HepG2 (cell line): Measurements from ENCODE around the gene NANOG. TPM values are rescaled to one million over a fixed set of nuclear protein-coding genes. Genes with fewer than 3 reads are reported as not detected.
"Not testable (repeated sequence)": the region's sequence is repeated elsewhere in the genome, so short reads cannot be mapped to it uniquely, and the experiment has no call there.

Source experiments
- ATAC-seq: fragments of 200-7000 bp; cut with Tn5 transposase; 3 replicates; pipeline ENCODE4 v1.9.1; 2020; ENCODE audit warnings: mild to moderate bottlenecking, moderate library complexity
- BruUV-seq: library from RNA; stranded (reverse); fragments of 400-500 nt; replicated peaks from 2 replicates; lab custom pipeline; 2021; lab: Mats Ljungman, UMichigan
- CTCF ChIA-PET: fragments of 300-600 bp; formaldehyde crosslinking; extraction: SDS; loops from one replicate; lab custom pipeline; 2021; ENCODE audit warnings: low total read pairs, inconsistent platforms, low intra/inter-chr PET ratio; lab: Yijun Ruan, JAX
- POLR2A ChIA-PET: fragments of 350-600 bp; sonication (Branson Sonifier 250); formaldehyde crosslinking; loops from one replicate; lab custom pipeline; 2020; ENCODE audit warnings: antibody characterized with exemption, inconsistent platforms; lab: Yijun Ruan, JAX
- DNase-seq: peaks from one replicate; pipeline ENCODE4 v3.0.0-alpha.2; 2015; ENCODE audit warnings: low spot score
- FAIRE-seq: peaks from 3 replicates; lab custom pipeline; 2011; peaks lifted over from hg19 to GRCh38; lab: Jason Lieb, UNC
- H2AFZ ChIP-seq: one replicate; pipeline ENCODE4 v1.6.1; 2011; ENCODE audit warnings: low read length, inconsistent platforms
- H3K27ac ChIP-seq: fragments of 300-600 bp; 3 replicates; pipeline ENCODE4 v1.8.0; 2011; ENCODE audit warnings: mixed run types, mild to moderate bottlenecking, mixed read lengths, low read length, inconsistent platforms; ENCODE audit not compliant: insufficient read depth; ENCODE audit errors: extremely low read length
- H3K27me3 ChIP-seq, 2 experiments: fragments of 200-600 bp in 1 of 2; 2 replicates in 1 of 2; 3 replicates in 1 of 2; pipeline versions ENCODE4 v1.6.0 to v1.8.0; 2011; ENCODE audit warnings: low read length in 2 of 2, mild to moderate bottlenecking in 2 of 2, moderate library complexity in 2 of 2, inconsistent platforms in 1 of 2; ENCODE audit not compliant: insufficient read depth in 2 of 2, control insufficient read depth in 1 of 2
- H3K36me3 ChIP-seq, 2 experiments: fragments of 200-600 bp in 1 of 2; replicated peaks in 1 of 2; 2 replicates in 1 of 2; 3 replicates in 1 of 2; pipeline versions ENCODE4 v1.5.1 to v1.8.0; 2011; ENCODE audit warnings: low read length in 2 of 2, inconsistent platforms in 1 of 2; ENCODE audit not compliant: insufficient read depth in 2 of 2, control insufficient read depth in 1 of 2
- H3K4me1 ChIP-seq: 2 replicates; pipeline ENCODE4 v1.5.1; 2012; ENCODE audit warnings: low read length, inconsistent platforms; ENCODE audit not compliant: insufficient read depth
- H3K4me2 ChIP-seq: 2 replicates; pipeline ENCODE4 v1.6.0; 2011; ENCODE audit warnings: low read depth, low read length, inconsistent platforms
- H3K4me3 ChIP-seq, 3 experiments: fragments of 200-600 bp in 1 of 3; sonication (generic), shearing (Covaris generic) in 1 of 3; replicated peaks in 1 of 3; 2 replicates each; pipeline ENCODE4 v1.5.1; 2011 to 2016; ENCODE audit warnings: low read length in 3 of 3, inconsistent platforms in 2 of 3, low read depth in 2 of 3, mild to moderate bottlenecking in 2 of 3, control low read depth in 1 of 3, mixed read lengths in 1 of 3; ENCODE audit not compliant: insufficient read depth in 1 of 3
- H3K79me2 ChIP-seq: one replicate; pipeline ENCODE4 v1.6.1; 2011; ENCODE audit warnings: low read length, inconsistent platforms; ENCODE audit not compliant: insufficient read depth
- H3K9ac ChIP-seq: 2 replicates; pipeline ENCODE4 v1.6.0; 2011; ENCODE audit warnings: mild to moderate bottlenecking, low read depth, low read length, inconsistent platforms; ENCODE audit not compliant: insufficient read depth
- H3K9me3 ChIP-seq: 2 replicates; pipeline ENCODE4 v1.5.1; 2012; ENCODE audit warnings: mild to moderate bottlenecking, low read length
- H4K20me1 ChIP-seq: 2 replicates; pipeline ENCODE4 v1.6.0; 2011; ENCODE audit warnings: inconsistent platforms, mild to moderate bottlenecking, low read length, moderate library complexity; ENCODE audit not compliant: insufficient read depth
- AGO1 ChIP-seq: fragments of 200-400 bp; formaldehyde crosslinking; IDR thresholded peaks from 2 replicates; pipeline ENCODE4 v1.6.1; 2017; ENCODE audit warnings: mild to moderate bottlenecking, low read depth, low read length, moderate library complexity; ENCODE audit not compliant: poor library complexity, severe bottlenecking
- CCDC6 ChIP-seq: sonication (generic); formaldehyde crosslinking; IDR thresholded peaks from 2 replicates; pipeline ENCODE4 v1.8.1; 2022; ENCODE audit warnings: mild to moderate bottlenecking, missing genetic modification reagents, moderate library complexity
- CSRNP2 ChIP-seq: sonication (generic); formaldehyde crosslinking; conservative IDR thresholded peaks from 2 replicates; pipeline ENCODE4 v1.8.0; 2022; ENCODE audit warnings: low read depth, missing genetic modification reagents
- ZBTB38 ChIP-seq: sonication (generic); formaldehyde crosslinking; IDR thresholded peaks from 2 replicates; pipeline ENCODE4 v1.5.1; 2020; ENCODE audit warnings: mild to moderate bottlenecking, missing genetic modification reagents
- WGBS: methylation state at CpG from one replicate; pipeline ENCODE4 v1.1.6; 2017; ENCODE audit warnings: low lambda C conversion rate; 5-methylcytosine and 5-hydroxymethylcytosine counted together
- in situ Hi-C: cut with HindIII; loops from 2 replicates; pipeline ENCODE4 v1.10.0; 2017; ENCODE audit warnings: low pct_unique_long_range_greater_than_20kb; ENCODE audit not compliant: extremely low pct_ligation_motif_present
- intact Hi-C: fragments of 100-400 bp; cut with micrococcal nuclease; formaldehyde crosslinking; loops from one replicate; pipeline ENCODE4 v1.10.0; 2022; ENCODE audit not compliant: unreplicated experiment
- polyA plus RNA-seq, 8 experiments: library from polyadenylated mRNA; depleted of rRNA in 3 of 8; stranded (reverse) in 7 of 8; unstranded in 1 of 8; fragments of >200 nt; fragmentation: Illumina TruSeq in 4 of 8; extraction: Trizol in 4 of 8; gene quantifications; 2 replicates each; pipeline versions ENCODE4 v1.2.1 to v1.2.3, GENCODE V29; 2011 to 2016; ENCODE audit warnings: low read depth in 4 of 8, missing spikeins in 1 of 8, mixed read lengths in 1 of 8; ENCODE audit not compliant: insufficient read depth in 1 of 8
- total RNA-seq, 5 experiments: library from RNA; depleted of rRNA; stranded (reverse); fragments of >200 nt; fragmentation: Illumina TruSeq; extraction: Trizol; gene quantifications; 2 replicates each; pipeline ENCODE4 v1.2.3, GENCODE V29; 2016; ENCODE audit warnings: low read depth in 1 of 5
- TF ChIP-seq, protein P1 (sequence below): sonication (generic); formaldehyde crosslinking; IDR thresholded peaks from 2 replicates; pipeline ENCODE4 v1.5.1; 2020; ENCODE audit warnings: mild to moderate bottlenecking, missing genetic modification reagents, borderline replicate concordance

NANOG gene
- total and polyA plus RNA-seq, 2 of the 13 experiments (the other 11 are each of a cell fraction or from before 2014, with no cell fraction given), result 0.04 to 0.24 TPM

GRCh38 chr12:7781274-7781673 lies 7.9 kb upstream of the NANOG start (continued):
- no peak for TF ChIP-seq CSRNP2 (CRISPR knock-in tag)

GRCh38 chr12:7782055-7782454 lies 7.1 kb upstream of the NANOG start:
- H3K27me3 ChIP-seq, result no peaks in the 10 kb centered on the region; a peak in 1 of 5 replicates
- in situ Hi-C loops (no loop called here), intact Hi-C loops (no loop called here)
- no peaks in the 10 kb centered on the region for H3K4me1 ChIP-seq
- H3K4me3 ChIP-seq, result no peak overlapping the region
- ATAC-seq (no peak), FAIRE-seq (no peak), DNase-seq (no peak)
- H3K79me2 ChIP-seq, result no peaks in the 10 kb centered on the region
- TF ChIP-seq AGO1 (no peak), ZBTB38 (CRISPR knock-in tag) (no peak), CCDC6 (CRISPR knock-in tag) (no peak)
- TF ChIP-seq, protein P1, sequence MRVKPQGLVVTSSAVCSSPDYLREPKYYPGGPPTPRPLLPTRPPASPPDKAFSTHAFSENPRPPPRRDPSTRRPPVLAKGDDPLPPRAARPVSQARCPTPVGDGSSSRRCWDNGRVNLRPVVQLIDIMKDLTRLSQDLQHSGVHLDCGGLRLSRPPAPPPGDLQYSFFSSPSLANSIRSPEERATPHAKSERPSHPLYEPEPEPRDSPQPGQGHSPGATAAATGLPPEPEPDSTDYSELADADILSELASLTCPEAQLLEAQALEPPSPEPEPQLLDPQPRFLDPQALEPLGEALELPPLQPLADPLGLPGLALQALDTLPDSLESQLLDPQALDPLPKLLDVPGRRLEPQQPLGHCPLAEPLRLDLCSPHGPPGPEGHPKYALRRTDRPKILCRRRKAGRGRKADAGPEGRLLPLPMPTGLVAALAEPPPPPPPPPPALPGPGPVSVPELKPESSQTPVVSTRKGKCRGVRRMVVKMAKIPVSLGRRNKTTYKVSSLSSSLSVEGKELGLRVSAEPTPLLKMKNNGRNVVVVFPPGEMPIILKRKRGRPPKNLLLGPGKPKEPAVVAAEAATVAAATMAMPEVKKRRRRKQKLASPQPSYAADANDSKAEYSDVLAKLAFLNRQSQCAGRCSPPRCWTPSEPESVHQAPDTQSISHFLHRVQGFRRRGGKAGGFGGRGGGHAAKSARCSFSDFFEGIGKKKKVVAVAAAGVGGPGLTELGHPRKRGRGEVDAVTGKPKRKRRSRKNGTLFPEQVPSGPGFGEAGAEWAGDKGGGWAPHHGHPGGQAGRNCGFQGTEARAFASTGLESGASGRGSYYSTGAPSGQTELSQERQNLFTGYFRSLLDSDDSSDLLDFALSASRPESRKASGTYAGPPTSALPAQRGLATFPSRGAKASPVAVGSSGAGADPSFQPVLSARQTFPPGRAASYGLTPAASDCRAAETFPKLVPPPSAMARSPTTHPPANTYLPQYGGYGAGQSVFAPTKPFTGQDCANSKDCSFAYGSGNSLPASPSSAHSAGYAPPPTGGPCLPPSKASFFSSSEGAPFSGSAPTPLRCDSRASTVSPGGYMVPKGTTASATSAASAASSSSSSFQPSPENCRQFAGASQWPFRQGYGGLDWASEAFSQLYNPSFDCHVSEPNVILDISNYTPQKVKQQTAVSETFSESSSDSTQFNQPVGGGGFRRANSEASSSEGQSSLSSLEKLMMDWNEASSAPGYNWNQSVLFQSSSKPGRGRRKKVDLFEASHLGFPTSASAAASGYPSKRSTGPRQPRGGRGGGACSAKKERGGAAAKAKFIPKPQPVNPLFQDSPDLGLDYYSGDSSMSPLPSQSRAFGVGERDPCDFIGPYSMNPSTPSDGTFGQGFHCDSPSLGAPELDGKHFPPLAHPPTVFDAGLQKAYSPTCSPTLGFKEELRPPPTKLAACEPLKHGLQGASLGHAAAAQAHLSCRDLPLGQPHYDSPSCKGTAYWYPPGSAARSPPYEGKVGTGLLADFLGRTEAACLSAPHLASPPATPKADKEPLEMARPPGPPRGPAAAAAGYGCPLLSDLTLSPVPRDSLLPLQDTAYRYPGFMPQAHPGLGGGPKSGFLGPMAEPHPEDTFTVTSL (CRISPR knock-in tag), result no peak
- CTCF ChIA-PET, result no interaction called here
- no TSS peak for BruUV-seq
- no peak overlapping the region for H3K4me2 ChIP-seq
- no peaks in the 10 kb centered on the region for H4K20me1 ChIP-seq
- POLR2A ChIA-PET, result no interaction called here
- H2AFZ ChIP-seq, result no peak overlapping the region
- no peaks in the 10 kb centered on the region for H3K36me3 ChIP-seq
- H3K9me3 ChIP-seq, result no peaks in the 10 kb centered on the region
- 52% methylated on average over 6 of the region's 6 CpGs for WGBS
- H3K27ac ChIP-seq, result no peak overlapping the region
- H3K9ac ChIP-seq, result no peak overlapping the region

DNA sequence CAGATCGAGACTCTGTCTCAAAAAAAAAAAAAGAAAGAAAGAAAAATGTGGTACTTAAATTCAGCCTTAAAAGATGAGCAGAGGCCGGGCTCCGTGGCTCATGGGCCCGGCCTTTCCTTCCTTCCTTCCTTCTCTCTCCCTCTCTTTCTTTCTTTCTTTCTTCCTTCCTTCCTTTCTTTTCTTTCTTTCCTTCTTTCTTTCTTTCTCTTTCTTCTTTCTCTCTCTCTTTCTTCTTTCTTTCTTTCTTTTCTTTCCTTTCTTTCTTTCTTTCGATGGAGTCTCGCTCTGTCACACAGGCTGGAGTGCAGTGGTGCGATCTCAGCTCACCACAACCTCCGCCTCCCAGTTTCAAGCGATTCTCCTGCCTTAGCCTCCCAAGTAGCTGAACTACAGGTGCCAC lies 5.8 kb upstream of the NANOG start:
- in situ Hi-C loops, H3K9ac ChIP-seq, H3K27ac ChIP-seq, H3K4me2 ChIP-seq, intact Hi-C loops, ATAC-seq, FAIRE-seq, H3K79me2 ChIP-seq, BruUV-seq, H4K20me1 ChIP-seq, POLR2A ChIA-PET, H3K4me3 ChIP-seq, DNase-seq, H3K36me3 ChIP-seq, H2AFZ ChIP-seq, CTCF ChIA-PET, H3K9me3 ChIP-seq: not testable (repeated sequence)
- peaks cover 12% of the 10 kb centered on the region for H3K4me1 ChIP-seq
- H3K27me3 ChIP-seq, result peaks cover 0 to 10% of the 10 kb centered on the region in 2 experiments; a peak in 2 of 5 replicates
- WGBS, result 78% methylated on average over 9 of the region's 9 CpGs
